ENCODE data around the gene SLC26A2.
"Not testable (repeated sequence)": the region's sequence is repeated elsewhere in the genome, so short reads cannot be mapped to it uniquely, and the experiment has no call there.

Gene SLC26A2

DNA sequence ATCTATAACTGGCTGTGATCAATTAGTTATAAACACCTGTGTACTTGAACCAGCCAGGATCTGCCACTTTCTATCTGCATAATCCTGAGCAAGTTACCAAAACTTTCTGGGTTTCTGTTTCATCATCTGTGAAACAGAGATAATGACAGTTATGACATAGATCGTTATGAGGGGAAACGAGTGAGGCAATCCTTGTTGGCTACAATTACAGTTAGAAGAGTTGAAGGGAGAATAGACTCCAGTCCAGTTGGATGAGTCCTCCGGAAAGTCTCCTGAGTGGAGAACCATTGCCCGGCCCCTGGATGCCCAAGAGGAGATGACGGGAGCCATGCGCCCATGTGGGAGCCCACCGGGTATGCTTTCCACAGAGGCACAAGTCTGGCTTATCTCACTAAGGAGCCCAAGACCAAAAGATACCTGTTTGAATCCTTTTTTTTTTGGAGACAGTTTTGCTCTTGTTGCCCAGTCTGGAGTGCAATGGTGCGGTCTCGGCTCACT lies 20.4 kb upstream of the SLC26A2 start:
- H3K27ac Mint-ChIP-seq, result no peak overlapping the region
- H3K9me3 Mint-ChIP-seq, result no peaks in the 10 kb centered on the region
- H3K27me3 Mint-ChIP-seq (ENCODE audit: low read depth), result peaks cover 7% of the 10 kb centered on the region
- no peaks in the 10 kb centered on the region for H3K36me3 Mint-ChIP-seq (ENCODE audit: low read depth)
- peaks cover 13% of the 10 kb centered on the region for H3K4me1 Mint-ChIP-seq
- TF ChIP-seq, protein P1, sequence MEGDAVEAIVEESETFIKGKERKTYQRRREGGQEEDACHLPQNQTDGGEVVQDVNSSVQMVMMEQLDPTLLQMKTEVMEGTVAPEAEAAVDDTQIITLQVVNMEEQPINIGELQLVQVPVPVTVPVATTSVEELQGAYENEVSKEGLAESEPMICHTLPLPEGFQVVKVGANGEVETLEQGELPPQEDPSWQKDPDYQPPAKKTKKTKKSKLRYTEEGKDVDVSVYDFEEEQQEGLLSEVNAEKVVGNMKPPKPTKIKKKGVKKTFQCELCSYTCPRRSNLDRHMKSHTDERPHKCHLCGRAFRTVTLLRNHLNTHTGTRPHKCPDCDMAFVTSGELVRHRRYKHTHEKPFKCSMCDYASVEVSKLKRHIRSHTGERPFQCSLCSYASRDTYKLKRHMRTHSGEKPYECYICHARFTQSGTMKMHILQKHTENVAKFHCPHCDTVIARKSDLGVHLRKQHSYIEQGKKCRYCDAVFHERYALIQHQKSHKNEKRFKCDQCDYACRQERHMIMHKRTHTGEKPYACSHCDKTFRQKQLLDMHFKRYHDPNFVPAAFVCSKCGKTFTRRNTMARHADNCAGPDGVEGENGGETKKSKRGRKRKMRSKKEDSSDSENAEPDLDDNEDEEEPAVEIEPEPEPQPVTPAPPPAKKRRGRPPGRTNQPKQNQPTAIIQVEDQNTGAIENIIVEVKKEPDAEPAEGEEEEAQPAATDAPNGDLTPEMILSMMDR (IDR thresholded peaks at IDR 0.05; ENCODE audit: unreplicated experiment in 3 of 3), result no peak
- H3K4me3 Mint-ChIP-seq, result no peak overlapping the region

DNA sequence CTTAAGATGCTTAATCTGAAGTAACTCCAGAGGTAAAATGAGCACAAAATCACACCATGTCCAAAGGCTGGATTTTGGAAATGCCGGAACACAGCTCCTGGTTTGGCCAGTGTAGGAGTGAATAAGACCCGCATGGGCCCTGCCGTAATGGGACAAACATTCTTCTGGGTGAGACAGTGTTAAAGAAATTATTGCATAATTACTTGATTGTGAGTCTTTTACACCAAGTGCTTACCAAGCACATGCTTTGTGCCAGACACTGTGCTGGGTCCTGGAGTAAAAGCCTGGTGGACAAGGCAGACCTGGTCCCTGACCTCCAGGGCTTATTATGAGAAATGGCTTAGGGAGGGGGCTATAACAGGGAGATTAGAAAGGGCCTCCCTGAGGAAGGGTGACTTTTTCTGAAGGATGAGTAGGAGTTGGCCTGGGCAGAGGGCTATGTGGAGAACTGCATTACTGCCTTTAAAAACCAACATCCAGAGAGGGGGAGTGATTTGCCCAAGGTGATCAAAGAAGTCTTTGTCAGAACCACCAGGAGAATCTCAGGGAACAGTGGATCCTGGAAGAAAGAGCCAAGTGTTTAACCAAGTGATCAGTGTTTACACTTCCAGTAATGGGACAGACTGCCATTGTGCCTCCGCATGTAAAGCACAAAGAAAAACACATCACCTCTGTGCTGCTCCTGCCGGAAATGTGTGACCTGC lies 19.5 kb upstream of the SLC26A2 start:
- Mint-ChIP-seq H3K4me1 (peaks cover 13% of the 10 kb centered on the region), H3K27me3 (ENCODE audit: low read depth) (peaks cover 4% of the 10 kb centered on the region), H3K27ac (peak overlapping the region in 2 of 3 experiments; percentile 7 to 25), H3K4me3 (no peak overlapping the region), H3K9me3 (no peaks in the 10 kb centered on the region), H3K36me3 (ENCODE audit: low read depth) (no peaks in the 10 kb centered on the region)
- TF ChIP-seq, protein P1 (IDR thresholded peaks at IDR 0.05; ENCODE audit: unreplicated experiment in 3 of 3), result no peak

DNA sequence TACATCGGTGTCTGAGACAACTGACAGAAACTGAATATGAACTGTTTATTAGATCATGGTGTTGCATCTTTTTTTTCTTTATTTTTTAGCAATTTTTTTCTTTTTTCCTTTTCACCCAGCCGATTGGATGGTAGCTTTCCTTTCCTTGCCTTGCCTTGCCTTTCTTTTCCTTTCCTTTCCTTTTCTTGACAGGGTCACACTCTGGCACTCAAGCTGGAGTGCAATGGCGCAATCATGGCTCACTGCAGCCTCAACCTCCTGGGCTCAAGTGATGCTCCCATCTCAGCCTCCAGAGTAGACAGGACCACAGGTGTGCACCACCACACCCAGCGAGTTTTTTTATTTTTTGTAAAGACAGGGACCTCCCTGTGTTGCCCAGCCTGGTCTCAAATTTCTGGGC lies 18.8 kb upstream of the SLC26A2 start:
- Mint-ChIP-seq H3K27me3 (ENCODE audit: low read depth) (peaks cover 4% of the 10 kb centered on the region), H3K36me3 (ENCODE audit: low read depth) (no peaks in the 10 kb centered on the region), H3K4me1 (peaks cover 13% of the 10 kb centered on the region), H3K4me3 (no peak overlapping the region), H3K27ac (no peak overlapping the region), H3K9me3 (no peaks in the 10 kb centered on the region)
- TF ChIP-seq, protein P1 (IDR thresholded peaks at IDR 0.05; ENCODE audit: unreplicated experiment in 3 of 3), result no peak

DNA sequence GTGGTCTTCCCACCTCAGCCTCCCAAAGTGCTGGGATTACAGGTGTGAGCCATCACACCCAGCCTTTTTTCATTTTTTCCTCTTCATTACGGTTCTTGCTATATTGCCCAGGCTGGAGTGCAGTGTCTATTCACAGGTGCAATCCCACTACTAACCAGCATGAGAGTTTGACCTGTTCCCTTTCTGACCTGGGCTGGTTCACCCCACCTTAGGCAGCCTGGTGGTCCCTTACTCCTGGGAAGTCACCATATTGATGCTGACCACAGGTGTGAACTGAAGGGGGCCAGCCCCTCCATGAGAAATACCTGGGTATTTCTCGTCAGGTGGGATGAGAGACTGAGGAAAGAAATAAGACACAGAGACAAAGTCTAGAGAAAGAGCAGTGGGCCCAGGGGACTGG lies 18.4 kb upstream of the SLC26A2 start:
- no peaks in the 10 kb centered on the region for H3K9me3 Mint-ChIP-seq
- TF ChIP-seq, protein P1 (IDR thresholded peaks at IDR 0.05; ENCODE audit: unreplicated experiment in 3 of 3), result no peak
- H3K27me3 Mint-ChIP-seq (ENCODE audit: low read depth), result peaks cover 4% of the 10 kb centered on the region
- H3K36me3 Mint-ChIP-seq (ENCODE audit: low read depth), result no peaks in the 10 kb centered on the region
- no peak overlapping the region for H3K4me3 Mint-ChIP-seq
- peak overlapping the region in 1 of 3 experiments; percentile 83 for H3K27ac Mint-ChIP-seq
- peaks cover 13% of the 10 kb centered on the region for H3K4me1 Mint-ChIP-seq

DNA sequence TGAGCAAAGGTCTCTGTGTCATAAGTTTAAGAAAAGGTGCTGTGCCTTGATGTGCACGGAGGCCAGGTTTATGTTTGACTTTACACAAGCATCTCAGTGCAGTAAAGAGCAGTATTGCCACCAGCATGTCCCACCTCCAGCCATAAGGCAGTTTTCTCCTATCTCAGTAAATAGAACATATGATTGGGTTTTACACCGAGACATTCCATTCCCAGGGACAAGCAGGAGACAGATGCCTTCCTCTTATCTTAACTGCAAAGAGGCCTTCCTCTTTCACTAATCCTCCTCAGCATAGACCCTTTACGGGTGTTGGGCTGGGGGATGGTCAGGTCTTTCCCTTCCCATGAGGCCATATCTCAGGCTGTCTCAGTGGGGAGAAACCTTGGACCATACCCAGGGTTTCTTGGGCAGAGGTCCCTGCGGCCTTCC lies 17.8 kb upstream of the SLC26A2 start:
- not testable (repeated sequence) for H3K27me3 Mint-ChIP-seq (ENCODE audit: low read depth); H3K9me3 Mint-ChIP-seq; H3K4me3 Mint-ChIP-seq; H3K36me3 Mint-ChIP-seq (ENCODE audit: low read depth)
- Mint-ChIP-seq H3K4me1 (peaks cover 11% of the 10 kb centered on the region), H3K27ac (peak overlapping the region; percentile 47 to 83 (median 71))

DNA sequence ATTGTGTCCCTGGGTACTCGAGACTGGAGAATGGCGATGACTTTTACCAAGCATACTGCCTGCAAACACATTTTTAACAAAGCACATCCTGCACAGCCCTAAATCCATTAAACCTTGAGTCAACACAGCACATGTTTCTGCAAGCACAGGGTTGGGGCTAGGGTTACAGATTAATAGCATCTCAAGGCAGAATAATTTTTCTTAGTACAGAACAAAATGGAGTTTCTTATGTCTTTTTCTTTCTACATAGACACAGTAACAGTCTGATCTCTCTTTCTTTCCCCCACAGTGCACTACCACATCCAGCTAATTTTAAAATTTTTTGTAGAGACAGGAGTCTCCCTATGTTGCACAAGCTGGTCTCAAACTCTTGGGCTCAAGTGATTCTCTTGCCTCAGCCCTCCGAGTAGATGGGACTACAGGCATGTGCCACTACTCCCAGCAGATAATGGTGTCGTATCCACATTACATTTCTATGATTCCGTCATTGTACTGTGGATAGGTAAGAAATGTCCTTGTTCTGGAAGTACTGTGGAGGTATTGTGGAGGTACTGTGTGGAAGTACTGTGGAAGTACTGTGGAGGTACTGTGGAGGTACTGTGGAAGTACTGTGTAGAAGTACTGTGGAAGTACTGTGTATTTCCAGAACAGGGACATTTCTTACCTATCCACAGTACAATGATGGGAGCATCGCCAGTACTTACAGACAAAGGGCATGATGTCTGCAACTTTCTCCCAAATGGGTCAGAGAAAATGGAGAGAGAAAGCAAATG lies 17.2 kb upstream of the SLC26A2 start:
- not testable (repeated sequence) for H3K4me3 Mint-ChIP-seq; H3K4me1 Mint-ChIP-seq; H3K9me3 Mint-ChIP-seq; H3K36me3 Mint-ChIP-seq (ENCODE audit: low read depth); H3K27me3 Mint-ChIP-seq (ENCODE audit: low read depth)
- peak overlapping the region; percentile 47 to 83 (median 71) for H3K27ac Mint-ChIP-seq

All from nephron (organoid).